GM12891 (cell line): ENCODE results near the gene AVPR1B.

Experiments
- DNase-seq: peaks from one replicate; pipeline ENCODE4 v3.0.0; 2011; ENCODE audit warnings: low spot score; ENCODE audit not compliant: insufficient read length
- FAIRE-seq: peaks from 2 replicates; lab custom pipeline; 2011; peaks lifted over from hg19 to GRCh38; lab: Jason Lieb, UNC
- PAX5 ChIP-seq: IDR thresholded peaks from 2 replicates; pipeline ENCODE4 v1.6.1; 2011; ENCODE audit warnings: low read length, moderate library complexity, mild to moderate bottlenecking; ENCODE audit not compliant: insufficient read depth, severe bottlenecking
- POLR2A ChIP-seq: IDR thresholded peaks from 2 replicates; pipeline ENCODE4 v1.6.1; 2011; ENCODE audit warnings: low read depth, low read length, control low read depth
- POLR2AphosphoS5 ChIP-seq: IDR thresholded peaks from 2 replicates; pipeline ENCODE4 v1.6.1; 2011; ENCODE audit warnings: low read depth, low read length, control low read depth
- POU2F2 ChIP-seq: IDR thresholded peaks from 2 replicates; pipeline ENCODE4 v1.6.1; 2011; ENCODE audit warnings: low read depth, mild to moderate bottlenecking, control low read depth, low read length, moderate library complexity
- SPI1 ChIP-seq: IDR thresholded peaks from 2 replicates; pipeline ENCODE4 v1.6.1; 2011; ENCODE audit warnings: low read depth, low read length, control low read depth
- TAF1 ChIP-seq: IDR thresholded peaks from 2 replicates; pipeline ENCODE4 v1.6.1; 2011; ENCODE audit warnings: low read depth, low read length, control low read depth

Gene AVPR1B

DNA sequence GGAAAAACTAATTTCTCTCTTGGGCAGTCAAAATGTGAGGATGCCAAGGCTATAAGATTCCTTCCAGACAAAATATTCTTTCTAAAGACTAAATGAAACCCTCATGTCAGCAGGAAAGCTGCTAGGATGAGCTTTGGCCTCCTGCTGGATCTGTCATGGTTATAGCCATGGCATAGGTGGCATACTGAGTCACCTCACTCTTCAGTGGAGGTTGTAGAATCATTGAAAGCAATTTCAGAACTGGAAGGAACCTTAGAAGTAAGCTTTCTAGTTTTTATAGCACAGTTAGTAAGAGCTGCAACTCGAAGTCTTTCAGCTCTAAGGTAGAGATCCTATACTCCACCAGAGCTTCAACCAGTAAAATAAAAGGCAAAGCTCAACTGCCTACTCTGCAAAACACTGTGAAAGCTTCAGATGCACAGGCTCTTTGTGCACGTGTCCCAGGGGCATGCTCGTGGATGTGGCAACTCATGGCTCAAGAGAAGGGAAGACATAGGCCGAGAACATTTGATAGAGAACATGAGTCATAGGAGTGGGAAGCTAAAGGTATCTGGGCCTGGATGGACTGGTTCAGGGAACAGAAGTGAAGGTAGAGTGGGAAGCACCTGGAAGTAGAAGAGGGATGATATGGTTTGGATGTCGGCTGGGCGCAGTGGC lies 5.8 kb downstream of the AVPR1B start:
- TF ChIP-seq PAX5: no peak
- no peak for TF ChIP-seq SPI1
- no peak for TF ChIP-seq POLR2AphosphoS5
- no peak for TF ChIP-seq POLR2A
- TF ChIP-seq POU2F2: no peak
- no peak for TF ChIP-seq TAF1

DNA sequence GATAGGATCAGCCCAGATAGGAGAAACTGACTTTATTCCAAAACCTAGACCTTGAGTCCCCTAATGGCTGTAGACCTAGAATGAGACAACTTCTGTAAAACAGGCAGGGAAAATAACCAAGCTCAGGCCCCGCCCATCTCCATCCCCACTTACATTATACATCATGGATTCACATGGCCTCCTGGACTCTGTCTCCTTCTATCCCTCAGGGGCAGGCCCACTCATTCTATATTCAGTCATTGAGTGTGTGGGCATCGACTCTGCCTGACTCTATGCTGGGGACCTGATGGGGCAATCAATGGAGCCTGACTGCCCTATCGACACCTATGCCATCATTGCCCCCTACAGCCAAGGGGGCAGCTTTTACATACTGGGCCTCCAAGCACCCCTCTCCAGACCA lies 6.4 kb downstream of the AVPR1B start:
- FAIRE-seq (no peak), DNase-seq (no peak)
- TF ChIP-seq TAF1 (no peak), POLR2AphosphoS5 (no peak), SPI1 (no peak), POU2F2 (no peak), POLR2A (no peak), PAX5 (no peak)

More for the DNA sequence above, 5.8 kb downstream of the AVPR1B start:
- no peak for FAIRE-seq
- no peak for DNase-seq

DNA sequence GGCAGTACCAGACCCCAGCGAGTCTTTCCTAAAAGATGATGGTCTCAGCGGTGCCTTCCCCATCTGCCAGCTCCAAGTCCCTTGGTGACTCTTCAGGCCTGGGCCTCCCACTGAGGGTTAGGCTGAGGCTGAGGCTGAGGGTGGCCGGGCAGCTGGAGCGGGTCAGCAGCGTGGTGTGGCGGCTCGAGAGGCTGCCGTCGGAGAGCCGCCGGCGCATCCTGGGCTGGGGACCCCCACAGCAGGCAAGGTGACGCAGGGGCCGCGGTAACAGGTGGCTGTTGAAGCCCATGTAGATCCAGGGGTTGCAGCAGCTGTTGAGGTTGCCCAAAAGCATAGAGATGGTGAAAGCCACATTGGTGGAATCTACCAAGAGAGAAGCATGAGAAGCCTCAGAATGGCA lies 7.0 kb downstream of the AVPR1B start:
- no peak for TF ChIP-seq TAF1
- no peak for TF ChIP-seq POU2F2
- no peak for TF ChIP-seq POLR2AphosphoS5
- TF ChIP-seq PAX5: no peak
- no peak for TF ChIP-seq POLR2A
- TF ChIP-seq SPI1: no peak
- FAIRE-seq (no peak), DNase-seq (no peak)

DNA sequence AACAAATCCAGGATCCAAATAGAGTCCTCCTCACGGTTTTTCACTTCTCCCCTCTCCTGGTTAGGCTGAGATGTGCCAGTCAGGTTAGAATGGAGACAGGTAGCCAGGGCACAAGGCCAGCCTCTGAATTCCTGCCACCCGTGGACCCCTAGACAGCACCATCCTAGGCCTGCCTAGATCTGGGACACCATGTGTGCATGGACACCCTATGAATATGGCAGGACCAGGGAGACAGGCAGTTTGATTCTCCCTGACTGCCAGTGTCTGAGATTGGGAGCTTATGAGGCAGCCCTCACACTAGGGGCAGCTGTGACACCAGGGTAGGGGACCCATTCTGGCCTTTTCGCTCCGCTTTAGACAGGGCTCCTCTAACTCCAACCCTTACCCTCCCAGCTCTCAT lies 7.5 kb downstream of the AVPR1B start:
- FAIRE-seq (no peak), DNase-seq (no peak)
- TF ChIP-seq SPI1 (no peak), PAX5 (no peak), POU2F2 (no peak)

DNA sequence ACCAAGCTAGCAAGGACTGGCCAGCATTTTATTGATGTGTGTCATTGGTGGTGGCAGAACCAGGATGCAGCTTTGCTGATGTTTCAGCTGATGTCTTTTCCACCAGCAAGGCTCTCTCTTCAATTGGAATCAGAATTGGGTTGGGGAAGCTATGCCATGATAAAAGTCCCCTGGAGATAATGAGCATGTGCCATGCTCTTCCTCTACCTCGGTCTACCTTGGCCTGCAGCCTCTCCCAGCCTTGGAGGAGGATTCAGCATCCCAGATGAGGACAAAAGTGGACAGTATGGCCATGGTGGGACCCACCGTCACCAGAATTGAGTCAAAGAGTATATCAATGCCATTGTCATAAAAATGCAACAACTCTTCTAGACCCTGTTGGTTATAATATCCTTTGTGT lies 8.6 kb downstream of the AVPR1B start:
- DNase-seq: no peak
- TF ChIP-seq PAX5: no peak
- no peak for TF ChIP-seq POLR2A
- TF ChIP-seq TAF1: no peak
- no peak for TF ChIP-seq POLR2AphosphoS5
- TF ChIP-seq SPI1: no peak
- no peak for TF ChIP-seq POU2F2
- FAIRE-seq: no peak

DNA sequence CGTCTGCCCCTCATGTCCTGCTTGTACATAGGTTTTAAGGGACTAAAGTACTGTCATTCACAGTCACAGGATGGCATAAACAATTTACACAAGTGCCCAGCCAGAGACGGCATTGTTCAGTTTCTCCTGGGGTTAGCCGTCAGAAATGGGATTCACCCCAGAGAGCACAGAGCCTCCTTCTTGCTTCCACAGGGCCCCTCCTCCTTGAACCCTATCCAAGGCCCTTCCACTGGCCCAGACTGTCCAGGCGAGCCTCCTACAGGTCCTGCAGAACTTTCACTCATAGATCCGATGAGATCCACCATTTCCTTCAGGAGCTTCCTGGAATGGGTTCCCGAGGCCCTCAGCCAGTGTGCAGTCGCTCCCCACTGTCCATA lies 10.0 kb downstream of the AVPR1B start:
- no peak for DNase-seq
- FAIRE-seq: no peak
- no peak for TF ChIP-seq PAX5
- TF ChIP-seq POLR2A: no peak
- no peak for TF ChIP-seq POLR2AphosphoS5
- no peak for TF ChIP-seq SPI1

DNA sequence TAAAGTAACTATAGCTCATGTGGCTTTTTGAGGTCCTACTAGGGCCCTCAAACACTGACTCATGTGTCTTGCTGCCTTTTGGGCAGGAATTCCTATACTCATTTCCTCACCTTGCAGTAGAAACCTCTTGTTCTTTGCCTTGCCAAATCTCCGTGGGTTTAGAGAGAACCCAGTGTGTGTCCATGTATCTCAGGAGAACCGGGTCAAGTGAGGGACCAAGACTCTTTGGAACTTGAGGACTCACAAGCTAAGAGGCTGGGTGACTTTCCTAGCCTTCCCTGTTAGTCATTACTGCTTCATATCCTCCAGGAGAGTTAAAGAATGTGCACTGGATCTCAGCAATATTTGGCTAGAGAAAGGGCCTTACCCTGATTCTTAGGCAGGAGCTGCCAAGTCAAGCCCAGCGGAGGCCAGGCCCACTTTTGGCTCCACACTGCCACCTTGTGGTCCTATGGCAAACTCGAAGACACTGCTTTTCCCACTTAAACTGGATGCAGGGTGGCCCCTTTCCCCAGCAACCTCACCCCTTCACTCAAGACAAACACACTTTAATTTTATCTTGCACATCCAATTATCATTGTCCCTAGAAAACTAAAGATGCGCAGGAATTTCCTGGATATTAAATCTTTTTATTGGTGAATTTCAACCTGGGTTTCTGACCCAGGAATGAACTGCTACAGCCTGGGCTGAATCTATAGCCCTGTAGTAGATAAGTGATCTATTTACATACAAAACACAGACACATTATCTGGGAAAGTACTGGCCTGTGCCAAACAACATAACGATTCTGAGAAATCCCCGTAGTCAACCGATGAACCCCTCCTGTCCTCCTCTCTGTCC lies 10.6 kb downstream of the AVPR1B start:
- peak; percentile 65 for DNase-seq
- FAIRE-seq: peak; percentile 94
- no peak for TF ChIP-seq TAF1
- TF ChIP-seq POLR2A: no peak
- no peak for TF ChIP-seq POU2F2
- TF ChIP-seq PAX5: no peak
- no peak for TF ChIP-seq POLR2AphosphoS5
- no peak for TF ChIP-seq SPI1

DNA sequence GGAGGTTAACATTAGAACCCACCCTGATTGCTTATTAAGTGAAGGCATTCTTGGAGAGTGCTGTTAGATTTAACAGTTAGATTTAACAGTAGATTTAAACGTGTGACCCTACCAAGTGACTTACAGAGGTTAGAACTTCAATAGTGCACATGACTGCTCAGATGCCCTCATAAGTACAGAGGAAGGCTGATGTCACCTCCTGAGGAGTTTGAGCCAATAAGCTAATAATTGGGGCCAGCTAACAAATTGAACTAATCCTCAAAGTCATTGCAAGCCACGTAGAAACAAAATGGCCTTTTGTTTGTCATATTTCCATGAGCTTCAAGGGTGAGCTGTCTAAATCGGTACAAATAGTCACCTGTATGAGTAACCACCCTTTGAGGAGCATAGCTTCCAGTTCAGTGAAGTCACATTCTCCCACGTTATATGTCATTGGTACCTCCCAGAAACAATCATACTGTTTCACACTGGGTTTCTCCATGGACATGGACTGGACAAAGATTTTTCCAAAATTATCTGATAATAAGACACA lies 11.7 kb downstream of the AVPR1B start:
- TF ChIP-seq POU2F2 (no peak), POLR2A (no peak), TAF1 (no peak), SPI1 (no peak)
- DNase-seq: no peak
- no peak for FAIRE-seq

DNA sequence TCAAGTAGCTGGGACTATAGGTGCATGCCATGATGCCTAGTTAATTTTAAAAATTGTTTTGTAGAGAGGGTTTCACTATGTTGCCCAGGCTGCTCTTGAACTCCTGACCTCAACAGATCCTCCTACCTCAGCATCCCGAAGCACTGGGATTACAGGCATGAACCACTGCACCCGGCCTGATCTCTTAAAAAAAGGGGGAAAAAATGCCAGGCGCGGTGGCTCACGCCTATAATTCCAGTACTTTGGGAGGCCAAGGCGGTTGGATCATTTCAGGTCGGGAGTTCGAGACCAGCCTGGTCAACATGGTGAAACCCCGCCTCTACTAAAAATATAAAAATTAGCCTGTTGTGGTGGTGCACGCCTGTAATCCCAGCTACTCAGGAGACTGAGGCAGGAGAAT lies 13.2 kb downstream of the AVPR1B start:
- FAIRE-seq (no peak), DNase-seq (no peak)
- no peak for TF ChIP-seq POLR2A
- no peak for TF ChIP-seq POU2F2
- no peak for TF ChIP-seq POLR2AphosphoS5
- TF ChIP-seq SPI1: no peak
- TF ChIP-seq TAF1: no peak
- TF ChIP-seq PAX5: no peak

DNA sequence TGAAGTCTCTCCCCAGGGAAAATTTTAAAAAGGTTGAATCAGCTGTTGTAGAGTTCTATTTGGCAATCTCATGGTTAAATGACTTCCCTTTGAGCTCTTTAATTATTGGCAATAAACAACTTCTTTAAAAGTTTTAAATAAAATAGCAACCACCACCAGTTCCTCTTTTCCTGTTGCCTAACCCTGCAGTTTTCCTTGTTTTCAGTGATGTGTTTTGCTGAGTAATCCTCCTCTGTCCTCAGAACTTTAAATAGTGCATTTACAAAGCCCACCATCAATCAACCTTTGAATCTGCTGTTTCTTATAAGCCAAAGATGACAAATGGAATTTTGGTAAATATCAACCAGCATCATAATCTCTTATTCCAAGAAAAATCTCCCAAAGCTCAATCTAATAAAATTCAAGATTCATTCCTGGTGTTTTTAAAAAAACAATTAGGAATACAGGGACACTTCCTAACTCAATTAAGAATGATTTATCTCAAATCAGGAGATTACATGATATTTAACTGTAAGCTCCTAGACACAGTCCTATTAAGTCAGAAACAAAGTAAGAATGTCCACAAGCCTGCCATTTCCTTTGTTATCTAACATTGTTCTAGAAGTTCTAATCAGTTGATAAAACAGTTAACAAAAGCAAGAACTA lies 14.8 kb downstream of the AVPR1B start:
- DNase-seq (no peak), FAIRE-seq (no peak)
- TF ChIP-seq SPI1: no peak
- no peak for TF ChIP-seq TAF1
- no peak for TF ChIP-seq POU2F2
